SW480 (cell line): ENCODE data around the gene PCSK5.
"Not testable (repeated sequence)": the region's sequence is repeated elsewhere in the genome, so short reads cannot be mapped to it uniquely, and the experiment has no call there.

Experiments
- DNase-seq: peaks from one replicate; pipeline ENCODE4 v3.0.0-alpha.2; 2016; ENCODE audit warnings: low spot score

The PCSK5 gene

DNA sequence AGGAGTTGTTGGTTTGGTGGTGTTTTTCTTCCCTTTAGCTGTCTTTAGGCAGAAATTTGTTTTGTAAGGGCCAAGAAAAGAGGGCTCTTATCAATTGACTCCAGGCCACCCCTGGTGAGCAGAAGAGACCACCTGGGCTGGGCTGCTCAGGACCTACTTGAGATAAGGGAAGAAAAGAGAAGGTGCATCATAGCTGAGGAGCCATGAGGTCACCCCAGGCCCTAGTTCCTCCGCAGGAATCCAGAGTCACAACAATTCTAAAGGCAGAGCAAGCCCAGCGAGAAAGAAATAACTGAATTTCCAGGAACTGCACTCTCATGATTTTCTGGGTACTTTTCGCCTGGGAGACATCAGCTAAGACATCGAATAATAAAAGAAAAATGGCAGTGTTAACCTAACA is 468.9 kb downstream of the PCSK5 start:
- no peak for DNase-seq

GRCh38 chr9:76359766-76360165 is 469.3 kb downstream of the PCSK5 start:
- no peak for DNase-seq

- DNase-seq = not testable (repeated sequence)
Observed at GRCh38 chr9:76362332-76363031, 472.0 kb downstream of the PCSK5 start.

GRCh38 chr9:76363032-76363395 is 472.5 kb downstream of the PCSK5 start:
- no peak for DNase-seq

GRCh38 chr9:76365028-76365427 is 474.6 kb downstream of the PCSK5 start:
- DNase-seq = peak; percentile 34

DNA sequence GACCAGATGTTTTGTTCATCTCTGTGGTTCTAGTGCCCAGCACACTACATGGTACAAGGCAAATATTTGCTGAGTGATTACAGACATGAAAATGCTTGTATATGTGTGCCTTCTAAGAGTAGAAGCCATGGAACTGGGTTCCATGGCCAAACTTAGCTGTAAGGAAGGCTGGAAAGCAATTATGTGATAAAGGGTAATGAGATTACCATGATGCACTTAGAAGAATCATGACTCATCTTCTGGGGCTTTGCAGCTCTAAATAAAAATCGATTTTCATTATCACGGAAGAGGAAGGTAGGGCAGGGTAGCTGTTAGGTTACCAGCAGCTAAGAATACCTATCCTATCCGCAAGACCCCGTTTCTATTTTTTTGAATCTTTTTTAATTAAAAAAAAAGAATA is 475.8 kb downstream of the PCSK5 start:
- peak; percentile 45 for DNase-seq

DNA sequence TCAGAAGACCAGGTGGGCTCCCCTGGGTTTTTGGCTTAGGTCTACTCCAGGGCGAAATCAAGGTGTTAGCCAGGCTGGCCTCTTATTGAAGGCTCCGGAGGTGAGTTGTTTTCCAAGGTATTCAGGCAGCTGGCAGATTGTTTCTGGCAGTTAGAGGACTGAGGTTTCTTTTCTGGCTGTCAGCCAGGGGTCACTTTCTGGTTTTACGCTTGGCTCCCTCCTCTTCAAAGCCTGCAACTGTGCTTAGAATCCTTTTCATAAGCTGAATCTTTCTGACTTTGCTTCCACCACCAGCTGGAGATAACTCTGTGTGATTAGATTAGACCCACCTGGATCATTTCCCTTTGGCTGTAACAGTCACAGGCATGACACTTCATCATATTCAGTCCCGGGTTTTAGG is 479.1 kb downstream of the PCSK5 start:
- DNase-seq = peak; percentile 76

DNA sequence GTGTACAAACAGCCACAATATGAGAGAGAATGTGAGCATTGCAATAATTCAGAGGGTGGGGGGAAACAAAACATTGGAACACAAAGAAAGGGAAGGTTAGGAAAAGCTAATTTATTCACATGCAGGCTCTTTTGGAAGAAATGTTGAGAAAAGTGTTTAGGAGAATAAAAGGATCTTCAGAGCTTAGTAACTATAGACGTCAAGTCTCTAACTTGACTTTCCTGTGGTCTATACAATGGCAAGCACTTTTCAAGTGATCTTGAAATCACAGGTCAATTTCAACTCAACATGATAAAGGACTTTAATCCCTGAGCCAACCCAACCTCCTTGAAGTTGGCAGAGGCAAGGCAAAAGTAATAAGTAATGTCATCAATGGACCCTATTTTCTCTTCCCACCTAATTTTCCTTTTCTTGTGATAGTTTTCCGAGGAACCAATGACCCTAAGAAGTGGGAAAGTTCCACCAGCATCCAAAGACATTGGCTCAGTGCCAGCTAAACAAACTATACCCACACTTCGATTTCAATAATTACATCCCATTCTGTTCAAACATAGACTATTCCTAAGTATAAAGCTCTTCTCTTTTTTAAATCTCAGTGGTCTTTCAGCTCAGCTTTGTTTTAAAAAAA is 480.0 kb downstream of the PCSK5 start:
- DNase-seq = no peak

DNA sequence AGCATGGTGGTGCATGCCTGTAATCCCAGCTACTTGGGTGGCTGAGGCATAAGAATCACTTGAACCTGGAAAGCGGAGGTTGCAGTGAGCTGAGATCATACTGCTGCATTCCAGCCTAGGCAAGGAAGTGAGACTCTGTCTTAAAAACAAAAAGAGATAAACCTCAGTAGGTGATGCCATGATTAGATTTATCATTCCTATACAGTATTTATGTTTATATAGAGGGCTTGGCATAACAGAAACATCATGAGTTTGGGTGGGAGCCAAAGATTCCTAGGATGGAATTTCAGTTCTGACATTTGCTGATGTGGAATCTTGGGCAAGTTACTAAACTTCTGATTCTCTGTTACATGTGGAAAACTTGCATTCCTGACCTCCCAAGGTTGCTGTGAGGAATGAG is 481.4 kb downstream of the PCSK5 start:
- DNase-seq = no peak

GRCh38 chr9:76372336-76372735 is 481.9 kb downstream of the PCSK5 start:
- DNase-seq = no peak

GRCh38 chr9:76373173-76373783 is 482.8 kb downstream of the PCSK5 start:
- DNase-seq = peak; percentile 76

- no peak for DNase-seq
Observed at GRCh38 chr9:76373784-76374474, 483.5 kb downstream of the PCSK5 start.

- DNase-seq = peak; percentile 73
Observed at GRCh38 chr9:76374783-76375559, 484.5 kb downstream of the PCSK5 start.

GRCh38 chr9:76377791-76378190 is 487.3 kb downstream of the PCSK5 start:
- DNase-seq = no peak

GRCh38 chr9:76378367-76379073 is 488.0 kb downstream of the PCSK5 start:
- DNase-seq = no peak

DNA sequence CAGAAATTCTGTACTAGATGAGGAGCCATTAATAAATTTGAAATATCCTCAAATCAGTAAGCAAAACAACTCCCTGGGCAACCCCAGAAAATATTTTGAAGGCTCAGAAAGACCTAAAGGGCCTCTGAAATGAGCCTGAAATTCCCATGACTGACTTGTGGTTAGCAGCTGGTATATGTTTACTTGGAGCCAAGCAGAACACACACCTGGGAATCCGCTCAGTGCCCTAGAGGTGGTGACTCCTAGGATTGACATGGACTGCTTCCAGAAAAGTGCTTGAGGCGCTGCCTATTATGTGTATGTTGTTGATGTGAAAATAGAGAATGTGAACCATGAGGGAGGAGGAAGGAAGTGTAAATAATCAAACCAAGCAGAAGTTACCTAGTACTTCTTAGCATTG is 489.0 kb downstream of the PCSK5 start:
- no peak for DNase-seq

DNA sequence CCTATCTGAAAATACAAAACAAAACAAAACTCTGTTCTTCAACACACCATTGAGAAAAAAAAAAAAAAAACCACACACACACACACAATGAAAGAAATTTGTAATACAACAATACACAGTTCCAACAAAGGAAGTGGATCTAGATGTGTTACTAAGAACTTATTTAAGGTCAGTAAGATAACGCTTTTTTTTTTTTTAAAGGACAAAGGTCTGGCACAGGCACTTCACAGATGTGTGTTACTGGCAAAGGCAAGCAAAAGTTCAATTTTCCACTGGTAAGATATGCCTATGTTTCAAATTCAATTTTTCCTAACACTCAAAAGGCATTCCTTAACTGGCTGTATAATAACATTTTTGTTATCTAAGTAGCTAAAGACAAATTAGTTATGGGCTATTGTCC is 500.2 kb downstream of the PCSK5 start:
- no peak for DNase-seq

DNA sequence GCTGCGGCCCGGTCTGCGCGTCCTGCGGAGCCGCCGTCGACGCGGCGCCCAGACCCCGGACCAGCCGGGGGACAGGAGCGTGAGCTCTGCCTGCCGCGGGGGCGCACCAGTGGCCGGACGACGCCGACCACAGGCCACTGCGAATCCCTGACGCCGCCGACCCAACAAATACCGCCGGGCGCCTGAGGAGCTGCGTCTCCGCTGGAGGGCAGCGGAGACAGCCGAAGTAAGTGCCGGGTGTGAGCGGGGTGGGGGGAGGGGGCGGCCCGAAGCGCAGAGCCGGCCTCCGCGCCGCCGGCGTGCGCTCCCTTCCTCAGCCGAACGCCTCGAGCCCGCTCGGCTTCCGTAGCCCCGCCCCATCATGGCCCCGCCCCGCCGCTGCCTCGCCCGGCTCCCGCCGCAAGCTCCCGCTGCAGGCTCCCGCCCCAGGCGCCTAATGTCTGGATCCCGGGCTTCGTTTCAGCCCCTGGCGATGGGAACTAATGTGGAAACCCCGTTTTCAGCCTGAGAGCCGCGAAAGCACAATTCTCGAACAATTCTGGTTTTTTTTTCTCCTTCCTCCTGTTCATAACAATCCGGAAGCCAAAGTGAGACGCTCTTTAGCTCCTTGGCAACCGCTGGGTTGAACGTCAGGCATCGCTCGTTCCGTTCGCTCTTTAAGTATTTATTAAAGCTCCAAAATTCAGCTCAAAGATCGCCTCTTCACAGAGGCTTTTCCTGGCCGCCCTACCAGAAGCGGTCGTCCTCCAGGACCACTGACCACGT is 503.9 kb downstream of the PCSK5 start, which contains the start of gene RFK:
RFK (minus strand) TSS at position 232 of the 765 bp plus-strand sequence. CDS start 255 bp downstream, outside the sequence.
- peak; percentile 89 for DNase-seq

DNA sequence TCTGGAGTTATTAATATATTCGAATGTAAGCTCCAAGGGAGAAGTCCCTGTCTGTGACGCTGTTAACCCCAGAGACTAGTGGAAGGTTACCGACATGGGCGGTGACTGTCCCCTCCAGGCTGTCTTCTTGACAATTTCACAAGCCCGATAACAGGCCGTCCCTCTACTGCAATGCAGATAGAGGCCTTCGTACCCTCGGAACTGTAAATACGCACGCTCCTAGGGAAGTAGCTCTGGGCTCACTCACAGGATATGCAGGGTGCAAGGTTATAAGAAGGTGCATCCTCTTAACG is 504.4 kb downstream of the PCSK5 start:
- peak; percentile 83 for DNase-seq

GRCh38 chr9:76395381-76395780 is 504.9 kb downstream of the PCSK5 start:
- DNase-seq = no peak

DNA sequence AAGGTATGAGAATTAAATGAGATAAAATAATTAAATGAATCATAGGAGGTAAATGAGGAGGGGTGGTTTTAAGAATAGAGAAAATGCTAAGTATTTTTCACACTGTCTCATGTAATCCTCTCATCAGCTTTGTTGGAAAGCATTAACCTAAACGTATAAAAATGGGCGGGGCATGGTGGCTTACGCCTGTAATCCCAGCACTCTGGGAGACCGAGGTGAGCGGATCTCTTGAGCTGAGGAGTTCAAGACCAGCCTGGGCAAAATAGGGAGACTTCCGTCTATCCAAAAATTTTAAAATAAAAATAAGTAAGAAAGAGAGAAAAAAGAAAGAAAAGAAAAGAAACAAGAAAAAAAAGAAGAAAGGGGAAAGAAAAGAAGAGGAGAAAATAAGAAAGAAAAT is 505.7 kb downstream of the PCSK5 start:
- DNase-seq = no peak
